HG03342 (cell line): ENCODE measurements around the gene NUDT19.
"Not testable (repeated sequence)": the region's sequence is repeated elsewhere in the genome, so short reads cannot be mapped to it uniquely, and the experiment has no call there.

Experiments used
- ATAC-seq: cut with Tn5 transposase; IDR thresholded peaks from one replicate; pipeline ENCODE4 v1.9.1; 2021; ENCODE audit warnings: mild to moderate bottlenecking, moderate library complexity; ENCODE audit not compliant: unreplicated experiment

NUDT19 gene

DNA sequence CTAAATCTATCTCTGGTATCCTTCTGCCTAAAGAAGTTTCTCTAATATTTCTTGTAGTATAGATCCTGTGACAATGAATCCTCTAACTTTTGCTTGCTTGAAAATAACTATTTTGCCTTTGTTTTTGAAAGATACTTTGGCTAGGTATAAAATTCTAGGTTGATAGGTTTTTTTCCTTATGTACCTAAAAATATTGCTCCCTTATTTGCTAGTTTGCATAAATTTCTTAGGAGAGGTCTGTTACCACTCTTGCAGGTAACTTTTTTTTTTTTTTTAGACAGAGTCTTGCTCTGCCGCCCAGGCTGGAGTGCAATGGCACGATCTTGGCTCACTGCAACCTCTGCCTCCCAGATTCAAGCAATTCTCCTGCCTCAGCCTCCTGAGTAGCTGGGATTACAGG, 12.4 kb downstream of the NUDT19 start:
- ATAC-seq, result not testable (repeated sequence)

DNA sequence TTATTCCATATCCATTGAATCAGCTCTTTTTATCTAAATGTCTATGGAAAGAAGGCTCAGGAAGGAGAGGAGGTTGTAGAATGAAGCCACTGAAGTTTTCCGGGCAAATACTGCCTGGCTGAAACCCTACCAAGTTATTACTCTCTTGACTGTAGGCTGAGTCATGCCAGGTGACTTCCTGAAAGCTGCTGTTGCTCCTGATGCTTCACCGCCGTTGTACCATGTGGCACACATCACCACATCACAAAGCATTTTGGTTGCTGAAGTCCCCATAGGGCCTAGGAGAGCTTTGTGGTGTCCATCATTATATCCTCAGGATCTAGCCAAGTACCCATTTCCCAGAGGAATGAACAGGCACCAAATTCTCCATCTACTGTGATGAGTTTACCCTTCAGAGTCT, 16.8 kb downstream of the NUDT19 start:
- no peak for ATAC-seq

DNA sequence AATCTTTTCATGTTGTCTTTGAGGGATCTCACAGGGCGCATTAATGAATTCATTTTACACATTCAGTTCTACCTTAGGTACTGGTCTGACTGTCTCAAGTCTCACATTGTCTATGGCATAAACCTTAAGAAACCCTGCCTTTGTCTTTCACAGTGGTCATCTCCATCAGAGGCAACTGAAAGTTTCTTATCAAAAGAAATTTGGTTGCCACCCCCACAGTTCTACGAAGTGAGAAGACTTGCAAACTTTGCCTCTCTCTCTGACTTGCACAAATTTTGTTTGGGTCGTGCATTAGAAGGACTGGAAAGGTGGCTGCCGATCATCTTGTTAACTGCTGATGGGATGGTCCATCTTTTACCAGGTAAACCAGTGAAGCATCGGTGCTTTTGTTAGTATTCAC, 17.4 kb downstream of the NUDT19 start:
- ATAC-seq, result no peak

DNA sequence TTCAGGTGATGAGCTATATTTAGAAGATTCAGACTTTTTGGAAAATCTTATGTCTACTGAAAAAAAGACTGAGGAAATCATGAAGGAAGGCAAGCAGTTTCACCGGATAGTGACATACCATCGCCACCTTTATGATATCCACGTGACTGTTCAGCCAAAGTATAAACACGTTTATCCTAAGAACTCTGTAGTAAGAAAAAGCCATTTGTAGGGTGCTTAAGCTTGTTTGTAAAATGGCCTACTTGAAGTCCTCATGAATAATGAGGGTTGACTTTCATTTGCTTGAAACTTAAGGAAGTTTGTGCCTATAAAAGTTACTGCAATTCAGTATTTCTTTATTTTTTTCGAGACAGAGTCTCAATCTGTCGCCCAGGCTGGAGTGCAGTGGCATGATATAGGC, 20.1 kb downstream of the NUDT19 start:
- ATAC-seq, result no peak

DNA sequence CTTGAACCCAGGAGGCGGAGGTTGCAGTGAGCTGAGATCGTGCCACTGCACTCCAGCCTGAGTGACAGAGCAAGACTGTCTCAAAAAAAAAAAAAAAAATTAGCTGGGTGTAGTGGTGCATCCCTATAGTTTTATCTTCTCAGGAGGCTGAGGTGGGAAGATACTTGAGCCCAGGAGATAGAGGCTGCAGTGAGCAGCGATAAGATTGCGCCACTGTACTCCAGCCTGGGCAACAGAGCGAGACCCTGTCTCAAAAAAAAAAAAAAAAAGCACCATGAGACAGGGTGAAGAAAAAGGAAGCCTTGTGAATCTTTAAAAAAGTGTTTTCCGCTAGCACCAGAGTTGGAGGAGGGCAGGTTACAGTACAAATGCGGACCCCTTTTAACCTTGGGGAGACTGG, 24.6 kb downstream of the NUDT19 start:
- not testable (repeated sequence) for ATAC-seq

DNA sequence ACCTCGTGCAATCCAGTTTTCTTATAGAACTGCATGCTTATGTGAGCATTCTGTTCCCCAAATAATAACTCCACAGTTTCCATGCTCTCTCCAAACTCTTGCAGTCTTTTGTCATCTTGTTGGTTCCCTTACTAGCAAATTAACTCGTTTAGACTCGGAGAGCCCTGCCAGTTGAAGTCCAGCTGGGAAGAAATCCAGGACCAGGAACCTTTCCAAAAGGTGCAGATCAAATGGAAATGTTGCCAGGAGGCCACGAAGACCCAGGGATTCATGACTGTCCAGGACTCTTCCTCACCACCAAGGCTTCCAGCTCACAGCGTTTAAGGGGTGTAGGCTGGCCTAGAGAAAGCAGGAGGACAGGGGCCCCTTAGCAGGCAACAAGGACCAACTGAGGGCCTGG, 25.9 kb downstream of the NUDT19 start:
- ATAC-seq, result no peak

DNA sequence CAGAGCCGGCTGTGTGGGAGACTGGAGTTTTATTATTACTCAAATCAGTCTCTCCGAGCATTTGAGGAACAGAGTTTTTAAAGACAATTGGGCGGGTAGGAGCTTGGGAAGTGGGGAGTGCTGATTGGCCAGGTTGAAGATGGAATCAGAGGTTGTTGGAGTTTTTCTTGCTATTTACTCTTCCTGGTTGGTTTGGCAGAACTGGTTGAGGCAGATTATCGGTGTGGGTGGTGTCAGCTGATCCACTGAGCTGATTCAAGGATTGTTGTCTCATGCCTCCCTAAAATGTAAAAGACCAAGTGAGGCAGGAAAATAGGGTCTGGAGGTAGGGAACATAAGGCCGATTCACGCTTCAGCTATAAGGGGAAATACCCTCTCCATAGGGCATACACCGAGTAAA, 26.7 kb downstream of the NUDT19 start:
- no peak for ATAC-seq

DNA sequence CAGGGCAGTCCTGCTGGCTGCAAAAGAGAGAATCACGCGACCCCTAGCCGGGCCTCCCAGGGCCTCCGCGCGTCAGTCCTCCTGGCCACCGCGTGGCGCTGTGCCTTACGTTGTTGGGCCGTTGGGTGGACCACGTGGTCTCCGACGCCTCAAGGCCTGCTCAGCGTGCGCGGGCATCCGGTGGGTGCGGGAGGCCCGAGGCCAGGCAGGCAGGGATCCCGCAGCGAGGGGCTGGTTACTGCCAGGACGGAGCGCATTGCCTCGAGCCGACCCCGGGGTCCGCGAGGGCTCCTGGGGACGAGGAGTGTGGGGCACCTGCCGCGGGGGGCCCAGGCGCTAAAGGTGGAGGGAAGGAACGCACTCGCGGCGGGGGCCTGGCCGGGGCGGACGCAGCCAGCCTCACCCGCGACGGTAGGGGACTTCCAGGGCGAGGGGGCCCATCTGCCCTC, 28.0 kb downstream of the NUDT19 start, which contains the start of gene TDRD12:
Gene TDRD12 (plus strand): TSS at position 157 of the 449 bp plus-strand sequence. CDS start 306 bp downstream, outside the sequence.
- ATAC-seq, result no peak

DNA sequence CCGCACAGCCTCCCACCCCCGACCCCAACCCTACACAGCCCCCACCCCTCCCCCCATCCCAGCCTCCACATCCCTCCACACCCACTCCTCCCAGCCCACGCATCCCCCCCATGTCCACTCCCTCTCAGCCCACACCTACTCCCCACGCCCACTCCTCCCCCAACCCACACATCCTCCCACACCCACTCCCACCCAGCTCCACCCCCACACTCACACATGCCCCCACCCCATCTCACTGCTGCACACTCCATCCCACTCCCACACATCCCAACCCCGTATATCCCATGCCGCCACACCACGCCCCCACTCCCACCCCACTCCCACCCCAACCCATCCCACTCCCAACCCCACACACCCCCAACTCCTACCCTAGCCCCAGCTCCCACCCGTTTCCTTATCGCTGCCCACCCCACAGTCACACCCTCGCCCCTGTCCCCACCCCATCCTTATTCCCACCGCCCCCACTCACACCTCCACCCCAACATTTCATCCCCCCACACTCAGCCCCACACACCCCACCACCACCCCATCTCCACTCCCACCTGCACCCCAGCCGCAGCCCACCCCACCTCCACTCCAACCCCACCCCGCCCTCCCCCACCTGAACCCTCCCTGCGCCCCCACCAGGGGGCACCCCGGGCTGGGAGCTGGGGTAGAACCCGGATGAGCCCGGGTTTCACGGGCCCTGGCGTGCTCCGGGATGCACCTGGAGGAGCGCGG, 28.8 kb downstream of the NUDT19 start:
- no peak for ATAC-seq

DNA sequence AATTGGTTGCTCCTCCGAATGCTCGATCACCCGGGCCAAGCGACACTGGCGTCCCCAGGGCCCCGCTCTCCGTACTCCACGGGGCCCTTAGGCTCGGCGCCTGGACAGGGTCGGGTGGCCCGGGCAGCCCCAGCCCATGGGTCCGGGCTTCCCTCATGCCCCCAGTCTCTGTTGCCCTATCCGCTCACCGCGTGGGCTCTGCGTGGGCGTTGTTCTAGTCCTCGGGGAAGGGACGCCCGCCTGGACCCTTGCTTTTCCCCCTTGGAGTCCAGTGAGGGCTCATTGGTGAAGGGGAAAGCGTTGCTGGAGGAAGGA, 29.3 kb downstream of the NUDT19 start:
- ATAC-seq, result no peak

DNA sequence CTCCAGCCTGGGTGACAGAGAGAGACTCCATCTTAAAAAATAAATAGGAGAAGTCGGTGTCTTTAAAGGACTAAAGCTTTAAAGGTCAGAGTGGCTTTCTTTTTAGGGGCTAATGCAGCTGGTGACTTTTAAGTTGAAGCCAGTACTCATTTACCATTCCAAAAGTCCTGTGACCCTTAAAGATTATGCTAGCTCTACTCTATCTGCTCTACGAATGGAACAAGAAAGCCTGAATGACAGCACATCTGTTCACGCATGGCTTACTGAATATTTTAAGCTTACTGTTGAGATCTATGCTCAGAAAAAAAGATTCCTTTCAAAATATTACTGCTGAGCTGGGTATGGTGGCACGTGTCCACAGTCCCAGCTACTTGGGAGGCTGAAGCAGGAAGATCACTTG, 44.3 kb downstream of the NUDT19 start:
- ATAC-seq, result no peak

DNA sequence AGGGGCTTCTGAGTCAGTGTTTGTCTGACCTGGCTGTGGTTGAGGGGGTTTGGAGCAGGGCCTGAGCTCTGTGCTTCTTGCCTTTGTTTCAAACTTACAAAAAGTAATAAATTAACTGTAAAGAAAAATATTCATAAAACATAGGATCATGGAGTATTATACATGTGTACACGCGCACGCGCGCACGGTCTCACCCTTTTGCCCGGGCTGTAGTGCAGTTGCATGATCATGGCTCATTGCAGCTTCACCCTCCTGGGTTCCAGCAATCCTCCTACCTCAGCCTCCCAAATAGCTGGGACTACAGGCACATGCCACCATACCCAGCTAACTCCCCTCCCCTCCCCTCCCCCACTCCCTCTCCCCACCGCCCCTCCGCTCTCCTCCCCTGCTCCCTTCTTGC, 51.4 kb downstream of the NUDT19 start:
- ATAC-seq, result no peak

DNA sequence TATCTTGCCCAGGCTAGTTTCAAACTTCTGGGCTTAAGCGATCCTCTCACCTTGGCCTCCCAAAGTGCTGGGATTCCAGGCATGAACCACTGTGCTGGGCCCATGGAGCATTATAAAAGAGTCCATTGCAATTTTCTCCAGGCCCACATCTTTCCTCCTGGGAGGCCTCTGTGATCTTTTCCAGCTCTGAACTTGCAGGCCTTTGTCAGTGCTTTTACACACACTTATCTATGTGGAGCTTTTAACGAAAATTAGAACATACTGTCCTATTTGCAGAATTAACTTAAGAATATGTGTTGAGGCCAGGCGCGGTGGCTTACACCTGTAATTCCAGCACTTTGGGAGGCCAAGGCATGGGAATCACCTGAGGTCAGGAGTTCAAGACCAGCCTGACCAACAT, 51.8 kb downstream of the NUDT19 start:
- no peak for ATAC-seq

DNA sequence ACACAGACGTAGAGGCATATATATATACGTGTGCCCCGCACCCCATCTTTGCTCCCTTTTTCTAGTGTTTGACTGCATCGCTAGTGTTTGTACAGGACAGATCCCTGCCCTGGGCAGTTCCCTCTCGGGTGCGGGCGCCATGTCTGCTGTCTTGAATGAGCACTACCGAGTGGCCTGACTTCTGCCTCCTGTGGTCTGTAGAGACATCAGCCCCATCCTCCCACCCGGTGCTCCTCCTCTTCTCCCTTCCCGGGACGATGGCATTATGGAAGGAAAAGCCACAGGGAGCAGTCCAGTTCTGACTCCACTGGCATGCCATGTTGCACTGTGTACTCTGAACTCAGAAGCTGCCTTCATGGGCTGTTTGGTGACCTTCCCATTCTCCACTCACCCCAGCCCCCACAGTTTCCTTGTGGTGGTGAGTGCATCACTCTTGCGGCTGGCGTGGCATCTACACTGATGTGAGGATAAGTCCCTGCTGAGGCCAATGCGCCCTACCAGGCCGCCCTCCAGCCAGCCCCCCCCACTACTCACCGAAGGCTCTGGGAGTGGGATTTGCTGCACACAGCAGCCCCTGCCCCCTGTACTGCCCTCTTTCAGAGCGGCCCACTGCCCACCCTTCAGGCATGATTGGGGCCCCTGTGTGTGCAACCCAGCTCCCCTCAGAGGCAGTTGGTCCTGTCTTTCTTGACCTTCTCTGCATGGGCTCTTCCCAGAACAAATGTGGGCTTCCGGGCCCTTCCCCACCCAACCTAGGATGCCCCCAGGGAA, 53.1 kb downstream of the NUDT19 start:
- ATAC-seq, result no peak

DNA sequence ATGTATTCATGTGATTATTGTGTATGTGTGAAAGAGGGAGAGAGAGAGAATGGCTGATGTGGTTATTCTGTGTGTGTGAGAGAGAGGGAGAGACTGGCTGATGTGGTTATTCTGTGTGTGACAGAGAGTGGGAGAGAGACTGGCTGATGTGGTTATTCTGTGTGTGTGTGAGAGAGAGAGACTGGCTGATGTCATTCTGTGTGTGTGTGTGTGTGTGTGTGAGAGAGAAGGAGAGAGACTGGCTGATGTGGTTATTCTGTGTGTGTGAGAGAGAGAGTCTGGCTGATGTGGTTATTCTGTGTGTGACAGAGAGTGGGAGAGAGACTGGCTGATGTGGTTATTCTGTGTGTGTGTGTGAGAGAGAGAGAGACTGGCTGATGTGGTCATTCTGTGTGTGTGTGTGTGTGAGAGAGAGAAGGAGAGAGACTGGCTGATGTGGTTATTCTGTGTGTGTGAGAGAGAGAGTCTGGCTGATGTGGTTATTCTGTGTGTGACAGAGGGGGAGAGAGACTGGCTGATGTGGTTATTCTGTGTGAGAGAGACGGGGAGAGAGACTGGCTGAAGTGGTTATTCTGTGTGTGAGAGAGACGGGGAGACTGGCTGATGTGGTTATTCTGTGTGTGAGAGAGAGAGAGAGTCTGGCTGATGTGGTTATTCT, 54.1 kb downstream of the NUDT19 start:
- not testable (repeated sequence) for ATAC-seq

DNA sequence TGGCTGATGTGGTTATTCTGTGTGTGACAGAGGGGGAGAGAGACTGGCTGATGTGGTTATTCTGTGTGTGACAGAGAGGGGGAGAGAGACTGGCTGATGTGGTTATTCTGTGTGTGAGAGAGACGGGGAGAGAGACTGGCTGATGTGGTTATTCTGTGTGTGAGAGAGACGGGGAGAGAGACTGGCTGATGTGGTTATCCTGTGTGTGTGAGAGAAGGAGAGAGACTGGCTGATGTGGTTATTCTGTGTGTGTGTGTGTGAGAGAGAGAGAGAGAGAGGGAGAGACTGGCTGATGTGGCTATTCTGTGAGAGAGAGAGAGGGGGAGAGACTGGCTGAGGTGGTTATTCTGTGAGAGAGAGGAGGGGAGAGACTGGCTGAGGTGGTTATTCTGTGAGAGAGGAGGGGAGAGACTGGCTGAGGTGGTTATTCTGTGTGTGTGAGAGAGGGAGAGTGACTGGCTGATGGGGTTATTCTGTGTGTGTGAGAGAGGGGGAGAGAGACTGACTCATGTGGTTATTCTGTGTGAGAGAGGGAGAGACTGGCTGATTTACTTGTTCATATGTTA, 55.1 kb downstream of the NUDT19 start:
- ATAC-seq, result not testable (repeated sequence)

DNA sequence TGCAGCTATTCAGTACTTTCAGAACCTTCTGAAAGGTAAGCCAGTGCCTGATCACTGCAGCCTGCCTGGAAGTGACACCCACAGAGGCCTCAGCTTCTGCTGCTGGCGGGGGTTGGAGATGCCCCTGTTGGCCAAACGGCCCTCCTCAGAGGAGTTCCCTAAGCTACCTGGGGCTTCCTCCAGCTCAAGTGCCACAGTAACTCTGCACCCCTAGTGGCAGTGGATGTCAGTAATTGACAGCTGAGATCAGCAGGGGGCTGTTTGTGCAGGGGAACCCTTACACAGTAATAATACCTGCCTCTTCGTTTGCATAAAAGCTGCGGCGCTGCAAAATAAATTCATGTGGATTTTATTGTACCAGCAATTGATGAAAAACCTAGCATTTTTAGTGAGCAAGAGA, 56.9 kb downstream of the NUDT19 start:
- ATAC-seq, result no peak

DNA sequence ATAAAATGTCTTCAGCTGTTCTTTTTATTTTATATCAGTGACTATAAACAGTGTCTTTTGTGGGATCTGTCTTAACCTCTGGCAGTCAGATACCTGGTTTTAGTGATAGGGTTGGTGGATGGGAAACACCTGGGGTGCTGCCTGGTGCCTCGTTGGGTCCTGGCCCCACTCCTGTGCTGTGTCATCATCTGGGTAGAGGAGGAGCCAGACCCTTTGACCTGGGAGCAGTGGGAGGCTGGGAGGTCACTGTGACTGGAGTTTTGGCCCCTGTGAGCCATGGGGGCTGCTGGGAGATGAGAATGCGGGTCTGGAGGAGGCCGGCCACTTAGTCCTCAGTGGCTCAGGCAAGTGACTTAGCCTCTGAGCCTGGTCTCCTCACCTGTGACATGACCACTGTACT, 57.3 kb downstream of the NUDT19 start:
- no peak for ATAC-seq

DNA sequence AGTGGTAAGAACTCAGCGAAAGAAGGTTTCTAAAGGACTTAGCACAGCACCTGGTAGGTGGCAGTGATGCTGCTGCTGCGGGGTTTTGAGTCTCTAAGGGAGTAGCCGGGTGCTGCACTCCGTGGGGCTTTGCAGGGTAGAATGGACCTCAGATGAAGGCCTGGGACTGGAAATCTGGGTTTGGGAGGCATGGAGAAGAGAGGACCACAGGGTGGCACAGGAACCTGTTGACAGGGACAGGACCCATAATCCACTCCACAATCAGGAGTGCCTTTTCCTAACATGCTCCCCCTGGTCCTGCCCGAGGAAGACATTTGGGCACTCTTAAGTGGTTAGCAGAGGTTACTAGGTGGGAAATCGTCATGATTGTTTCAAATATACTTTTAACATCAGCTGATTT, 57.7 kb downstream of the NUDT19 start:
- ATAC-seq, result no peak

DNA sequence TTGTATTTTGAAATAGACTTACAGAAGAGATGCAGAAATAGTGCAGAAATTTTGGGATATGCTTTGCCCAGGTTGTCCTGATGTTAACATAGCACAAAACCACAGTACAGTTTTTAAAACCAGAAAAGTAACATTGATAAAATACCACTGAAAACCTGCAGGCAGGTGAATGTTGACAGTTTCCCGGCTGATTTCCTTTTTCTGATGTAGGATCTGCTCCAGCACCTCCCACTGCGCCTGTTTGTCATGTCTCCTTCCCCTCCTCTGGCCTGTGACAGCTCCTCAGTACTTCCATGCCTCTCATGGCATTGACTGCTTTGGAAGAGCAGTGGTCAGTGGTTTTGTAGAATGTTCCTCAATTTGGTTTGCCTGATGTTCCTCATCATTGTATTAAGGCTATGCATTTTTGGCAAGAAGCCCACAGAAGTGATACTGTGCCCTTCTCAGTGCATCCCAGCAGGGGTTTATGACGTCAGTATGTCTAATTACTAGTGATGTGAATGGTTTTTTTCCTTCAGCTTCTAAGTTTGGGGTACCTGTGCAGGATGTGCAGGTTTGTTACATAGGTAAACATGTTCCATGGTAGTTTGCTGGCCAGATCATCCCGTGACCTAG, 58.9 kb downstream of the NUDT19 start:
- ATAC-seq, result no peak

DNA sequence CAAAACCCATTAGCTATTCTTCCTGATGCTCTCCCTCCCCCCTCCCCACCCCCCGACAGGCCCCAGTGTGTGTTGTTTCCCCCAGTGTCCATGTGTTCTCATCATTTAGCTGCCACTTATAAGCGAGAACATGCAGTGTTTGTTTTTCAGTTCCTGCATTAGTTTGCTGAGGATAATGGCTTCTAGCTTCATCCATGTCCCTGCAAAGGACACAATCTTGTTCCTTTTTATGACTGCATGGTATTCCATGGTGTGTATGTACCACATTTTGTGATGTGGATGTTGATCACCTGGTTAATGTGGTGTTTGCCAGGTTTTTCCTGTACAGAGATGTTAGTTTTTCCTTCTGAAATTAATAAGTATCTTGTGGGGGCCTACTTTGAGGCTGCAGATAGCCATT, 59.4 kb downstream of the NUDT19 start:
- ATAC-seq, result no peak
